IMR-90 (cell line): ENCODE measurements around the gene NAE1. TPM values are rescaled to one million over a fixed set of nuclear protein-coding genes. Genes with fewer than 3 reads are reported as not detected.
"Not testable (repeated sequence)": the region's sequence is repeated elsewhere in the genome, so short reads cannot be mapped to it uniquely, and the experiment has no call there.

ENCODE experiments used
- ATAC-seq: fragments of 200-7000 bp; cut with Tn5 transposase; 2 replicates; pipeline ENCODE4 v1.9.1; 2020; ENCODE audit warnings: low read depth, mild to moderate bottlenecking, moderate library complexity
- BruUV-seq: library from RNA; stranded (reverse); fragments of 400-500 nt; replicated peaks from 2 replicates; lab custom pipeline; 2021; lab: Mats Ljungman, UMichigan
- CTCF ChIA-PET: fragments of 300-600 bp; formaldehyde crosslinking; extraction: SDS; loops from one replicate; lab custom pipeline; 2021; ENCODE audit warnings: antibody characterized with exemption; lab: Yijun Ruan, JAX
- POLR2A ChIA-PET: fragments of 300-600 bp; sonication (Branson Sonifier 250); formaldehyde crosslinking; loops from one replicate; lab custom pipeline; 2022; ENCODE audit warnings: antibody characterized with exemption; ENCODE audit not compliant: unreplicated experiment; lab: Charles Lee
- DNase-seq: peaks from one replicate; pipeline ENCODE4 v3.0.0; 2013
- H2AFZ ChIP-seq: replicated peaks from 2 replicates; pipeline ENCODE3; 2013; ENCODE audit warnings: low read length, mild to moderate bottlenecking; ENCODE audit not compliant: poor library complexity
- H2AK5ac ChIP-seq: 2 replicates; pipeline ENCODE4 v1.6.1; 2013; ENCODE audit warnings: low read depth, low read length, inconsistent platforms
- H2AK9ac ChIP-seq: replicated peaks from 2 replicates; pipeline ENCODE3; 2013; ENCODE audit warnings: mild to moderate bottlenecking, low read depth, low read length, moderate library complexity; ENCODE audit not compliant: poor library complexity
- H2BK120ac ChIP-seq: 2 replicates; pipeline ENCODE4 v1.6.1; 2013; ENCODE audit warnings: low read depth, low read length, inconsistent platforms
- H2BK15ac ChIP-seq: 3 replicates; pipeline ENCODE4 v1.6.1; 2013; ENCODE audit warnings: low read depth, low read length, inconsistent platforms
- H2BK20ac ChIP-seq: 2 replicates; pipeline ENCODE4 v1.6.1; 2013; ENCODE audit warnings: low read depth, mild to moderate bottlenecking, inconsistent platforms, low read length, moderate library complexity
- H2BK5ac ChIP-seq: 2 replicates; pipeline ENCODE4 v1.6.1; 2013; ENCODE audit warnings: mild to moderate bottlenecking, low read depth, low read length, inconsistent platforms; ENCODE audit not compliant: poor library complexity, severe bottlenecking
- H3K14ac ChIP-seq: replicated peaks from 2 replicates; pipeline ENCODE4 v1.6.1; 2013; ENCODE audit warnings: low read depth, low read length, inconsistent platforms
- H3K18ac ChIP-seq: 2 replicates; pipeline ENCODE4 v1.6.1; 2013; ENCODE audit warnings: low read depth, low read length, control low read depth
- H3K23ac ChIP-seq: 2 replicates; pipeline ENCODE4 v1.6.1; 2013; ENCODE audit warnings: low read depth, low read length, inconsistent platforms
- H3K27ac ChIP-seq: 2 replicates; pipeline ENCODE4 v1.5.1; 2013; ENCODE audit warnings: mild to moderate bottlenecking, control low read depth, low read length; ENCODE audit not compliant: insufficient read depth
- H3K27me3 ChIP-seq: 2 replicates; pipeline ENCODE4 v1.6.1; 2013; ENCODE audit warnings: low read length; ENCODE audit not compliant: control insufficient read depth, insufficient read depth
- H3K36me3 ChIP-seq: 2 replicates; pipeline ENCODE4 v1.6.1; 2013; ENCODE audit warnings: low read length, mixed read lengths; ENCODE audit not compliant: control insufficient read depth, insufficient read depth
- H3K4ac ChIP-seq: 2 replicates; pipeline ENCODE4 v1.6.1; 2013; ENCODE audit warnings: low read depth, low read length, inconsistent platforms
- H3K4me1 ChIP-seq: 2 replicates; pipeline ENCODE4 v1.6.1; 2013; ENCODE audit warnings: low read length, mixed read lengths; ENCODE audit not compliant: control insufficient read depth, insufficient read depth
- H3K4me2 ChIP-seq: 2 replicates; pipeline ENCODE4 v1.6.1; 2013; ENCODE audit warnings: low read depth, mild to moderate bottlenecking, control low read depth, low read length, moderate library complexity
- H3K4me3 ChIP-seq: 2 replicates; pipeline ENCODE4 v1.5.1; 2013; ENCODE audit warnings: low read depth, mild to moderate bottlenecking, control low read depth, low read length, moderate library complexity; ENCODE audit not compliant: insufficient read depth
- H3K56ac ChIP-seq: 2 replicates; pipeline ENCODE4 v1.6.1; 2013; ENCODE audit warnings: low read length, inconsistent platforms; ENCODE audit not compliant: insufficient read depth; ENCODE audit errors: extremely low read depth
- H3K79me1 ChIP-seq, 2 experiments: 2 replicates each; pipeline ENCODE4 v1.6.1; 2013; ENCODE audit warnings: low read length in 2 of 2, inconsistent platforms in 1 of 2, low read depth in 1 of 2
- H3K9ac ChIP-seq: 2 replicates; pipeline ENCODE4 v1.6.1; 2013; ENCODE audit warnings: low read depth, low read length, control low read depth
- H3K9me1 ChIP-seq: 2 replicates; pipeline ENCODE4 v1.6.1; 2013; ENCODE audit warnings: low read length, inconsistent platforms; ENCODE audit not compliant: insufficient read depth
- H3K9me3 ChIP-seq: 2 replicates; pipeline ENCODE4 v1.6.1; 2013; ENCODE audit warnings: low read length; ENCODE audit not compliant: control insufficient read depth, insufficient read depth
- H4K20me1 ChIP-seq: 2 replicates; pipeline ENCODE4 v1.6.1; 2013; ENCODE audit warnings: low read length, inconsistent platforms; ENCODE audit not compliant: insufficient read depth
- H4K5ac ChIP-seq: 2 replicates; pipeline ENCODE4 v1.6.1; 2013; ENCODE audit warnings: mild to moderate bottlenecking, low read depth, low read length, control low read depth
- H4K8ac ChIP-seq, 2 experiments: 2 replicates each; pipeline ENCODE4 v1.6.1; 2013; ENCODE audit warnings: low read depth in 2 of 2, low read length in 2 of 2, control low read depth in 1 of 2, inconsistent platforms in 1 of 2
- H4K91ac ChIP-seq: 2 replicates; pipeline ENCODE4 v1.6.1; 2013; ENCODE audit warnings: low read depth, low read length, inconsistent platforms; ENCODE audit not compliant: insufficient read depth
- WGBS, 2 experiments: methylation state at CpG; one replicate each; pipeline versions ENCODE4 v1.1.5 to v1.1.7; 2013; ENCODE audit warnings: missing lambda C conversion rate in 2 of 2; ENCODE audit not compliant: insufficient read length in 1 of 2; ENCODE audit errors: extremely low coverage in 2 of 2; 5-methylcytosine and 5-hydroxymethylcytosine counted together
- dilution Hi-C: fragments of 300-500 bp; cut with HindIII; formaldehyde crosslinking; loops from one replicate; pipeline ENCODE4 v1.14.3; 2018; ENCODE audit warnings: low sequenced_read_pairs; ENCODE audit not compliant: unreplicated experiment
- in situ Hi-C: fragments of 300-500 bp; cut with MboI; formaldehyde crosslinking; loops from 3 replicates; pipeline ENCODE4 v1.14.3; 2019; ENCODE audit warnings: low sequenced_read_pairs, inconsistent platforms, mixed read lengths
- intact Hi-C: fragments of 100-400 bp; cut with micrococcal nuclease; formaldehyde crosslinking; loops from 2 replicates; pipeline ENCODE4 v1.10.0; 2022
- polyA plus RNA-seq, 3 experiments: library from polyadenylated mRNA; depleted of rRNA; stranded (reverse); fragments of >200 nt; gene quantifications; 2 replicates each; pipeline ENCODE4 v1.2.3, GENCODE V29; 2012; ENCODE audit warnings: low replicate concordance in 1 of 3
- total RNA-seq: library from RNA; depleted of rRNA; stranded (reverse); fragments of >200 nt; gene quantifications from 2 replicates; pipeline ENCODE4 v1.2.3, GENCODE V29; 2012

NAE1 gene
- total and polyA plus RNA-seq, 2 of the 4 experiments (the other 2 are of a cell fraction): 33.0 to 36.7 TPM

DNA sequence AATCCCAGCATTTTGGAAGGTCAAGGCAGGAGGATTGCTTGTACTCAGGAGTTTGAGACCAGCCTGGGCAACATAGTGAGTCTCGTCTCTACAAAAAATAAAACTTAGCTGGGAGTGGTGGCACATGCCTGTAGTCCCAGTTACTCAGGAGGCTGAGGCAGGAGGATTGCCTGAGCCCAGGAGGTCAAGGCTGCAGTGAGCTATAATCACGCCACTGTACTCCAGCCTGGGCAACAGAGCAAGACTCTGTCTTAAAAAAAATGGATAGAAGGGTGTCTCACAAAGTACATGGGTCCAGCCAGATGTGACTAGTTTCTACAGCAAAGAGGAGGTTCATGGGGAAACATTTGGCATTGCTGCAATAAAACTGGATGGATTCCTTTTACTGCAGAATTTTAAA lies 40.6 kb upstream of the NAE1 start:
- H3K23ac ChIP-seq, H2BK15ac ChIP-seq, H2AK9ac ChIP-seq, ATAC-seq, H4K8ac ChIP-seq, H3K27ac ChIP-seq, H2BK5ac ChIP-seq, H2BK120ac ChIP-seq, H3K4me2 ChIP-seq, H4K5ac ChIP-seq, H2BK20ac ChIP-seq, H4K20me1 ChIP-seq, H3K79me1 ChIP-seq, POLR2A ChIA-PET, H3K4ac ChIP-seq, H3K4me3 ChIP-seq, H3K14ac ChIP-seq, H2AK5ac ChIP-seq, H3K27me3 ChIP-seq, H3K18ac ChIP-seq, H4K91ac ChIP-seq, dilution Hi-C loops, H3K9ac ChIP-seq, H3K9me3 ChIP-seq, H3K36me3 ChIP-seq, BruUV-seq, DNase-seq, H3K56ac ChIP-seq, H2AFZ ChIP-seq, in situ Hi-C loops: not testable (repeated sequence)
- H3K4me1 ChIP-seq: peaks cover 12% of the 10 kb centered on the region
- H3K9me1 ChIP-seq: peaks cover 10% of the 10 kb centered on the region
- intact Hi-C loops: loop anchor here (5.0 kb wide), 1 partner anchor 209 kb away; no protein-coding TSS in a partner anchor
- WGBS, 2 experiments: 100% methylated on average over 1 of the region's 2 CpGs; no CpG with 5 or more reads in 1 of the 2 experiments
- CTCF ChIA-PET: interaction anchor here (1.2 kb wide), 2 partner anchors 9 to 41 kb away, joined by 3 read pairs; partner anchors contain the start of gene NAE1
